Endothelial cell of umbilical vein (primary cell): ENCODE data around the gene HOXC12. TPM values are rescaled to one million over a fixed set of nuclear protein-coding genes. Genes with fewer than 3 reads are reported as not detected.

Source experiments
- BruUV-seq: library from RNA; stranded (reverse); fragments of 400-500 nt; replicated peaks from 2 replicates; lab custom pipeline; 2021; lab: Mats Ljungman, UMichigan
- CTCF ChIA-PET: fragments of 300-600, 350-600 bp; sonication (Branson Sonifier 250); formaldehyde crosslinking; loops from one replicate; lab custom pipeline; 2021; ENCODE audit warnings: antibody characterized with exemption, inconsistent platforms; lab: Charles Lee
- POLR2A ChIA-PET: fragments of 300-600, 350-600 bp; sonication (Branson Sonifier 250); formaldehyde crosslinking; loops from one replicate; lab custom pipeline; 2021; ENCODE audit warnings: antibody characterized with exemption, inconsistent platforms; lab: Charles Lee
- DNase-seq: peaks from one replicate; pipeline ENCODE4 v3.0.0-alpha.2; 2011; ENCODE audit warnings: low read depth, low spot score
- FAIRE-seq: peaks from 2 replicates; lab custom pipeline; 2011; peaks lifted over from hg19 to GRCh38; lab: Jason Lieb, UNC
- H2AFZ ChIP-seq: 2 replicates; pipeline ENCODE4 v1.6.0; 2012; ENCODE audit warnings: low read depth, low read length, control low read depth, inconsistent platforms
- H3K27ac ChIP-seq: 2 replicates; pipeline ENCODE4 v1.5.1; 2011; ENCODE audit warnings: low read depth, mild to moderate bottlenecking, control low read depth, low read length, moderate library complexity; ENCODE audit not compliant: insufficient read depth
- H3K27me3 ChIP-seq, 2 experiments: 2 replicates each; pipeline versions ENCODE4 v1.6.0 to v1.6.1; 2011; ENCODE audit warnings: low read length in 2 of 2, mixed read lengths in 1 of 2; ENCODE audit not compliant: control insufficient read depth in 2 of 2, insufficient read depth in 2 of 2
- H3K36me3 ChIP-seq, 2 experiments: 2 replicates in 1 of 2; 3 replicates in 1 of 2; pipeline ENCODE4 v1.5.1; 2011; ENCODE audit warnings: low read length in 2 of 2, mild to moderate bottlenecking in 1 of 2, moderate library complexity in 1 of 2; ENCODE audit not compliant: control insufficient read depth in 2 of 2, insufficient read depth in 2 of 2; ENCODE audit errors: extremely low read depth in 1 of 2
- H3K4me1 ChIP-seq: 3 replicates; pipeline ENCODE4 v1.5.1; 2011; ENCODE audit warnings: mild to moderate bottlenecking, low read length; ENCODE audit not compliant: control insufficient read depth, insufficient read depth; ENCODE audit errors: extremely low read depth
- H3K4me2 ChIP-seq: 2 replicates; pipeline ENCODE4 v1.6.1; 2011; ENCODE audit warnings: low read length, control low read depth, mixed read lengths; ENCODE audit not compliant: insufficient read depth
- H3K4me3 ChIP-seq, 3 experiments: fragments of 200-600 bp in 1 of 3; sonication (generic), shearing (Covaris generic) in 1 of 3; replicated peaks in 1 of 3; 2 replicates each; pipeline ENCODE4 v1.5.1; 2011 to 2016; ENCODE audit warnings: control low read depth in 3 of 3, low read length in 3 of 3, mild to moderate bottlenecking in 2 of 3, inconsistent platforms in 1 of 3, low read depth in 1 of 3, moderate library complexity in 1 of 3; ENCODE audit not compliant: insufficient read depth in 1 of 3
- H3K79me2 ChIP-seq: 2 replicates; pipeline ENCODE4 v1.6.0; 2012; ENCODE audit warnings: low read length, inconsistent platforms; ENCODE audit not compliant: control insufficient read depth, insufficient read depth
- H3K9ac ChIP-seq: replicated peaks from 2 replicates; pipeline ENCODE3; 2011; ENCODE audit warnings: low read length, control low read depth; ENCODE audit not compliant: insufficient read depth; ENCODE audit errors: extremely low read depth
- H3K9me1 ChIP-seq: replicated peaks from 3 replicates; pipeline ENCODE4 v1.6.0; 2011; ENCODE audit warnings: mild to moderate bottlenecking, low read length; ENCODE audit not compliant: control insufficient read depth, insufficient read depth; ENCODE audit errors: extremely low read depth
- H3K9me3 ChIP-seq: replicated peaks from 2 replicates; pipeline ENCODE4 v1.5.1; 2012; ENCODE audit warnings: low read length, inconsistent platforms; ENCODE audit not compliant: control insufficient read depth, insufficient read depth
- H4K20me1 ChIP-seq: replicated peaks from 2 replicates; pipeline ENCODE3; 2011; ENCODE audit warnings: mild to moderate bottlenecking, low read length; ENCODE audit not compliant: control insufficient read depth, insufficient read depth; ENCODE audit errors: extremely low read depth
- EZH2 ChIP-seq: IDR thresholded peaks from 2 replicates; pipeline ENCODE4 v1.6.1; 2012; ENCODE audit warnings: borderline replicate concordance, low read depth, mild to moderate bottlenecking, moderate library complexity, low read length, inconsistent platforms; ENCODE audit not compliant: severe bottlenecking
- FOS ChIP-seq: IDR thresholded peaks from 2 replicates; pipeline ENCODE4 v1.6.1; 2011; ENCODE audit warnings: mild to moderate bottlenecking, low read length, moderate library complexity, borderline replicate concordance; ENCODE audit not compliant: insufficient read depth
- GATA2 ChIP-seq: IDR thresholded peaks from 2 replicates; pipeline ENCODE4 v1.7.0; 2011; ENCODE audit warnings: low read depth, mild to moderate bottlenecking, moderate library complexity, mixed read lengths, low read length; ENCODE audit not compliant: insufficient read length, insufficient read depth
- JUN ChIP-seq: IDR thresholded peaks from 2 replicates; pipeline ENCODE4 v1.6.1; 2011; ENCODE audit warnings: borderline replicate concordance, low read depth; ENCODE audit not compliant: insufficient read length, insufficient read depth
- POLR2A ChIP-seq: IDR thresholded peaks from 2 replicates; pipeline ENCODE4 v1.6.1; 2012; ENCODE audit warnings: low read depth, mild to moderate bottlenecking, control low read depth, low read length
- dilution Hi-C: fragments of 300-500 bp; cut with MboI; formaldehyde crosslinking; loops from one replicate; pipeline ENCODE4 v1.15.0; 2019; ENCODE audit warnings: low sequenced_read_pairs; ENCODE audit not compliant: extremely low pct_ligation_motif_present
- intact Hi-C: fragments of 100-400 bp; cut with micrococcal nuclease; formaldehyde crosslinking; loops from one replicate; pipeline ENCODE4 v1.10.0; 2022
- polyA plus RNA-seq, 4 experiments: library from polyadenylated mRNA; depleted of rRNA in 3 of 4; stranded (reverse) in 3 of 4; unstranded in 1 of 4; fragments of >200 nt; gene quantifications; 2 replicates each; pipeline versions ENCODE4 v1.2.1 to v1.2.3, GENCODE V29; 2011 to 2012; ENCODE audit warnings: missing spikeins in 1 of 4
- total RNA-seq: library from RNA; stranded (reverse); gene quantifications from 2 replicates; pipeline ENCODE4 v1.2.3, GENCODE V29; 2021
- TF ChIP-seq, protein P1 (sequence below), 2 donors: IDR thresholded peaks; 1 replicate in 1 of 2; 2 replicates in 1 of 2; pipeline ENCODE4 v1.5.1; 2011; ENCODE audit warnings: low read length in 2 of 2, mild to moderate bottlenecking in 2 of 2, moderate library complexity in 2 of 2, control low read depth in 1 of 2, inconsistent platforms in 1 of 2, low read depth in 1 of 2; ENCODE audit not compliant: insufficient read depth in 1 of 2; ENCODE audit errors: extremely low read depth in 1 of 2

HOXC12 gene
- total and polyA plus RNA-seq, 2 donors (not counting 3 experiments of a cell fraction or from before 2014, with no cell fraction given): not detected

DNA sequence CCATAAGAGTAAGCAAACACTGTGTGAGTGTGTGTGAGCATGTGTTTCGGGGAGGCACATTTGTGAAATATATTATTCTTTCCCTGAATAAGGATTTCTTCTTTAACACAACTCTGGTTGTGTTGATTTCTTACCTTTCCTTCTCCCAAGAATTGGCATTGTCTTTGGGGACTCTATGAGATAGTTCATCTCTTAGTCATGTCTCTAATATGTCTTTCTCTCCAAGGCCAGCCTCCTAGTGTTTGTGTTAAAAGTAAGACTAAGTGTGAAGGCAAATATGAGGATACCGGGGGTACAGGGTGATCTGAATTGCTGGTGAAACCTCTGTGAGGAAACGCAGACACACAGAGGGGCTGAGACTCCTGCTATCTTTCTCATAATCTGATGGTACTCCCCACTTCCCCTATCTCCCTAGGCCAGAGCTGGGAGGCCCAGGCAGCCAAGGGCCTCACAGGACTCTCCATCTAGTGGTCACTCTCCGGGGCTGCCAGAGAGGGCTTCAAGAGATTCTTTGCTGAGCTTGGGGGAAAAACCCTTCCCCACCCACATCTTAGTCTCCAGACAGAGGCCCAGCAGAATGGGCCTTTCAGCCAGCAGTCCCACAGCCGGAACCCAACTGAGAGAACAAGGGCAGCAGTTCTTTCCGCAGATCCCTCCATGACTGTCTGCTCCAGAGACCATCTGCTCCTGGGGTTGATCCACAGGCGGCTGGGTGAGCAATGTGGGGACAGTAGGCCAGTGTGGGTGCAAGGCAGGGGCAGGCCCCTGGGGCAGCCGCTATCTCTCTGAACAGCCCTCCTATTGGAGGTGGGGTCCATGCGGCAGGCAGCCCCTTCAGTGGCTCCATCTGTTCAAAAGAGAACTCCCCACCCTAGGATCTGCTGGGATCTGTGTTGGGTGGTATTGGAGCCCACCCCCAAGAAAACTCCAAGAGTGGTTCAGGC, 5.8 kb upstream of the HOXC12 start:
- Histone ChIP-seq H3K79me2 (no peaks in the 10 kb centered on the region), H3K36me3 (no peaks in the 10 kb centered on the region), H3K27ac (no peak overlapping the region), H3K4me3 (no peak overlapping the region), H3K4me2 (no peak overlapping the region), H3K4me1 (no peaks in the 10 kb centered on the region), H3K9me3 (no peaks in the 10 kb centered on the region), H2AFZ (no peak overlapping the region), H3K9ac (no peak overlapping the region), H3K27me3 (peaks cover 95 to 97% of the 10 kb centered on the region in 2 experiments), H4K20me1 (no peaks in the 10 kb centered on the region), H3K9me1 (no peaks in the 10 kb centered on the region)
- POLR2A ChIA-PET: no interaction called here
- dilution Hi-C loops (no loop called here), intact Hi-C loops (no loop called here)
- FAIRE-seq (no peak), DNase-seq (no peak)
- BruUV-seq: no TSS peak
- CTCF ChIA-PET: no interaction called here
- TF ChIP-seq GATA2 (no peak), FOS (no peak), JUN (no peak), EZH2 (no peak), POLR2A (no peak)
- TF ChIP-seq, protein P1, sequence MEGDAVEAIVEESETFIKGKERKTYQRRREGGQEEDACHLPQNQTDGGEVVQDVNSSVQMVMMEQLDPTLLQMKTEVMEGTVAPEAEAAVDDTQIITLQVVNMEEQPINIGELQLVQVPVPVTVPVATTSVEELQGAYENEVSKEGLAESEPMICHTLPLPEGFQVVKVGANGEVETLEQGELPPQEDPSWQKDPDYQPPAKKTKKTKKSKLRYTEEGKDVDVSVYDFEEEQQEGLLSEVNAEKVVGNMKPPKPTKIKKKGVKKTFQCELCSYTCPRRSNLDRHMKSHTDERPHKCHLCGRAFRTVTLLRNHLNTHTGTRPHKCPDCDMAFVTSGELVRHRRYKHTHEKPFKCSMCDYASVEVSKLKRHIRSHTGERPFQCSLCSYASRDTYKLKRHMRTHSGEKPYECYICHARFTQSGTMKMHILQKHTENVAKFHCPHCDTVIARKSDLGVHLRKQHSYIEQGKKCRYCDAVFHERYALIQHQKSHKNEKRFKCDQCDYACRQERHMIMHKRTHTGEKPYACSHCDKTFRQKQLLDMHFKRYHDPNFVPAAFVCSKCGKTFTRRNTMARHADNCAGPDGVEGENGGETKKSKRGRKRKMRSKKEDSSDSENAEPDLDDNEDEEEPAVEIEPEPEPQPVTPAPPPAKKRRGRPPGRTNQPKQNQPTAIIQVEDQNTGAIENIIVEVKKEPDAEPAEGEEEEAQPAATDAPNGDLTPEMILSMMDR (IDR thresholded peaks at IDR 0.05; ENCODE audit: extremely low read depth in 1 of 2, insufficient read depth in 1 of 2, low read depth in 1 of 2, low read length in 2 of 2): no peak
